Esophagus squamous epithelium (tissue), 5 donors: ENCODE measurements around the gene BLOC1S2. TPM values are rescaled to one million over a fixed set of nuclear protein-coding genes. Genes with fewer than 3 reads are reported as not detected.

Source experiments
- DNase-seq: peaks from one replicate; lab custom pipeline; 2025; lab: John Stamatoyannopoulos, UW
- H3K27ac ChIP-seq, 4 donors: fragments of 200-600 bp; sonication (generic); one replicate each; pipeline ENCODE4 v1.5.1; 2016 to 2019; ENCODE audit warnings: mild to moderate bottlenecking in 1 of 4
- H3K27me3 ChIP-seq, 4 donors: fragments of 200-600 bp; sonication (generic); 1 replicate in 3 of 4; 2 replicates in 1 of 4; pipeline versions ENCODE4 v1.5.1 to v1.6.0; 2017 to 2021; ENCODE audit warnings: antibody characterized with exemption in 1 of 4
- H3K36me3 ChIP-seq, 3 donors: fragments of 200-600 bp; sonication (generic); one replicate each; pipeline ENCODE4 v1.5.1; 2016 to 2019
- H3K4me1 ChIP-seq, 3 donors: fragments of 200-600 bp; sonication (generic); one replicate each; pipeline ENCODE4 v1.5.1; 2017 to 2019
- H3K4me3 ChIP-seq, 4 donors: fragments of 200-600 bp; sonication (generic); 1 replicate in 3 of 4; 2 replicates in 1 of 4; pipeline ENCODE4 v1.5.1; 2016 to 2019; ENCODE audit warnings: mild to moderate bottlenecking in 2 of 4, moderate library complexity in 1 of 4
- H3K9me3 ChIP-seq, 3 donors: fragments of 200-600 bp; sonication (generic); one replicate each; pipeline ENCODE4 v1.5.1; 2016 to 2019
- CTCF ChIP-seq, 6 experiments: fragments of 450-650 bp in 4 of 6; fragments of 200-600 bp in 2 of 6; sonication (generic) in 2 of 6; IDR thresholded peaks; one replicate each; pipeline ENCODE4 v1.5.1; 2016 to 2019; ENCODE audit warnings: antibody characterized with exemption in 6 of 6, mild to moderate bottlenecking in 4 of 6, moderate library complexity in 4 of 6
- POLR2A ChIP-seq, 4 donors: fragments of 450-650 bp; IDR thresholded peaks; one replicate each; pipeline ENCODE4 v1.6.1; 2017; ENCODE audit warnings: antibody characterized with exemption in 4 of 4, mild to moderate bottlenecking in 4 of 4, moderate library complexity in 3 of 4
- WGBS, 2 donors: methylation state at CpG; one replicate each; pipeline ENCODE4 v1.1.5; 2018; 5-methylcytosine and 5-hydroxymethylcytosine counted together
- intact Hi-C: fragments of 100-400 bp; cut with DNase I; formaldehyde crosslinking; loops from one replicate; pipeline ENCODE4 v1.15.0; 2022
- total RNA-seq, 4 donors: library from RNA; depleted of rRNA; stranded (reverse); fragments of >200 nt; gene quantifications; one replicate each; pipeline ENCODE4 v1.1.0, GENCODE V29; 2016
- donor health status: DM: yes; HTN: yes; CAD: no.

BLOC1S2 gene
- total RNA-seq, 4 donors from 2014 or later, result 38.3 to 73.1 (median 54.5) TPM

- Histone ChIP-seq H3K27me3 (peaks cover 0 to 77% (median 0%) of the 10 kb centered on the region in 4 donors), H3K27ac (no peak overlapping the region), H3K9me3 (no peaks in the 10 kb centered on the region), H3K4me3 (no peak overlapping the region), H3K4me1 (no peaks in the 10 kb centered on the region), H3K36me3 (no peaks in the 10 kb centered on the region)
- intact Hi-C loops, result no loop called here
- DNase-seq, result no peak
- 19 to 38% methylated on average over 1 of the region's 1 CpG for WGBS, 2 donors
- no peak for TF ChIP-seq CTCF (IDR thresholded peaks at IDR 0.05)
- no peak for TF ChIP-seq POLR2A (IDR thresholded peaks at IDR 0.05)
Observed at GRCh38 chr10:100319707-100320402, 33.4 kb upstream of the BLOC1S2 start.

- 71 to 73% methylated on average over 4 of the region's 4 CpGs for WGBS, 2 donors
- TF ChIP-seq CTCF (IDR thresholded peaks at IDR 0.05), result no peak
- TF ChIP-seq POLR2A (IDR thresholded peaks at IDR 0.05), result no peak
- DNase-seq, result no peak
- intact Hi-C loops, result no loop called here
- H3K27ac ChIP-seq, result no peak overlapping the region
- peaks cover 0 to 85% (median 0%) of the 10 kb centered on the region in 4 donors for H3K27me3 ChIP-seq
- H3K36me3 ChIP-seq, result no peaks in the 10 kb centered on the region
- H3K9me3 ChIP-seq, result no peaks in the 10 kb centered on the region
- H3K4me1 ChIP-seq, result peaks cover 0 to under 1% (median 0%) of the 10 kb centered on the region in 3 donors
- no peak overlapping the region for H3K4me3 ChIP-seq
Observed at GRCh38 chr10:100318207-100318606, 31.7 kb upstream of the BLOC1S2 start.

GRCh38 chr10:100315615-100316014, 29.1 kb upstream of the BLOC1S2 start:
- no peak for DNase-seq
- intact Hi-C loops, result no loop called here
- TF ChIP-seq POLR2A (IDR thresholded peaks at IDR 0.05) (no peak), CTCF (IDR thresholded peaks at IDR 0.05) (no peak)
- no peak overlapping the region for H3K27ac ChIP-seq
- peaks cover 0 to 88% (median 0%) of the 10 kb centered on the region in 4 donors for H3K27me3 ChIP-seq
- no peaks in the 10 kb centered on the region for H3K9me3 ChIP-seq
- H3K4me3 ChIP-seq, result no peak overlapping the region
- H3K36me3 ChIP-seq, result no peaks in the 10 kb centered on the region
- WGBS, 2 donors, result 62 to 75% methylated on average over 4 of the region's 4 CpGs
- H3K4me1 ChIP-seq, result peaks cover 0 to 25% (median 4%) of the 10 kb centered on the region in 3 donors

GRCh38 chr10:100311298-100311697, 24.8 kb upstream of the BLOC1S2 start:
- TF ChIP-seq CTCF (IDR thresholded peaks at IDR 0.05), result no peak
- TF ChIP-seq POLR2A (IDR thresholded peaks at IDR 0.05), result no peak
- Histone ChIP-seq H3K4me3 (no peak overlapping the region), H3K27ac (peak overlapping the region; percentile 79 to 86 (median 82)), H3K9me3 (no peaks in the 10 kb centered on the region), H3K27me3 (peaks cover 0 to 69% (median 0%) of the 10 kb centered on the region in 4 donors), H3K4me1 (peaks cover 0 to 62% (median 9%) of the 10 kb centered on the region in 3 donors), H3K36me3 (no peaks in the 10 kb centered on the region)
- DNase-seq, result no peak
- WGBS, 2 donors, result 38% methylated on average over 4 of the region's 4 CpGs
- intact Hi-C loops, result no loop called here

GRCh38 chr10:100307684-100308083, 21.2 kb upstream of the BLOC1S2 start:
- peak overlapping the region in 3 of 4 donors; percentile 52 to 83 (median 79) for H3K27ac ChIP-seq
- intact Hi-C loops, result no loop called here
- H3K36me3 ChIP-seq, result no peaks in the 10 kb centered on the region
- H3K4me3 ChIP-seq, result no peak overlapping the region
- peaks cover 0 to 58% (median 0%) of the 10 kb centered on the region in 4 donors for H3K27me3 ChIP-seq
- WGBS, 2 donors, result 60 to 74% methylated on average over 3 of the region's 3 CpGs
- TF ChIP-seq CTCF (IDR thresholded peaks at IDR 0.05), result no peak
- no peak for TF ChIP-seq POLR2A (IDR thresholded peaks at IDR 0.05)
- no peak for DNase-seq
- H3K9me3 ChIP-seq, result no peaks in the 10 kb centered on the region
- peaks cover 0 to 62% (median 10%) of the 10 kb centered on the region in 3 donors for H3K4me1 ChIP-seq
